ENCODE data around the gene YPEL1. TPM values are rescaled to one million over a fixed set of nuclear protein-coding genes. Genes with fewer than 3 reads are reported as not detected.

The YPEL1 gene
- total RNA-seq, 1 experiment from 2014 or later, result 3.1 TPM

DNA sequence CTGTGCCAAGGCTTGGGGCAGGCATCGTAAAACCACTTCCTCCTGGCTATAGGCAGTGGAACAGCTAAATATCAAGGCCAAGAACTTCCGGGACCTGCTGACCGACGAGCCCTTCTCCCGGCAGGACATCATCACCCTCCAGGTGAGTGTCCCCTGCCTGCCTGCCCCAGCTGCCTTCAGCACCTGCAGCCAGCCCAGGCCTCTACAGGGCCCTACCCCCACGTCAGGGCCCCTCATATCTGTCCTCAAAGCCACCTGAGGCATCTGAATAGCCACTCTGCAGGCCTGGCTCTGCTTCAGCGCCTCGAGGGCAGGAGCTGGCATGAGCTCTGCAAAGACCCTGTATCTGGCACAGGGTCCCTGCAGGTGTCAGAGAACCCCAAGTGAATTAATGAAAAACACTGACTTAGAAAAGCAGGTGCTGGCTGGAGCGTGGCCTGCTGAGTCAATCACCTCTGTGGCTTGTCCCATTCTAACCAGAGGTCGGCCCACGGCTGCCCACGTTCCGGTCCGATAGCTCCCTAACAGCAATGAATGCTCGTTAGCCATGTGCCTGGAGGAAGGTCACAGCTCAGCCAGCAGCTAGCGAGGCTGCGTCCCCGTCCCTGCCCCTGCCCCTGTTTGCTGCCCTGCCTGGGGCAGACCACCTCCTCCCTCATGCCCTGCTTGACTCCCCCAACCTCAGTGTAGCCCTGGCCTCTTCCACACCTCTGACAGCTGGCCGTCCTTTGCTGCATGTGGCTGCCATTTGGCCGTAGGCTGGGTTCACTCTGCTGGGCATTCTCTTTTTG lies 53.0 kb downstream of the YPEL1 start:
- ChIA-PET POLR2A (no interaction called here), RAD21 (ENCODE audit: low non-redundant PET in 1 of 2, low total read pairs in 2 of 2, uncharacterized antibody in 2 of 2, unreplicated experiment in 2 of 2) (no interaction called here), CTCF (no interaction called here)
- no peaks in the 10 kb centered on the region for H3K27me3 ChIP-seq (ENCODE audit: insufficient read depth, low read length)
- H3K36me3 ChIP-seq (ENCODE audit: control insufficient read depth in 1 of 2, insufficient read depth in 2 of 2, low read length in 2 of 2), result peaks cover 7 to 9% of the 10 kb centered on the region in 2 experiments; a peak in 3 of 4 replicates
- H2AFZ ChIP-seq (ENCODE audit: low read depth, low read length, poor library complexity, severe bottlenecking), result no peak overlapping the region
- H3K4me2 ChIP-seq (ENCODE audit: low read length), result no peak overlapping the region
- DNase-seq (ENCODE audit: low read depth, low spot score) (no peak), ATAC-seq (no peak)
- intact Hi-C loops (cut with micrococcal nuclease), result no loop called here
- H3K4me3 ChIP-seq (replicated peaks in 1 of 2; ENCODE audit: low read depth in 1 of 2, low read length in 2 of 2), result no peak overlapping the region
- no peaks in the 10 kb centered on the region for H4K20me1 ChIP-seq (ENCODE audit: insufficient read depth)
- H3K9me2 ChIP-seq (ENCODE audit: insufficient read depth), result no peaks in the 10 kb centered on the region
- peaks cover 0 to 6% of the 10 kb centered on the region in 2 experiments; a peak in 1 of 4 replicates for H3K4me1 ChIP-seq (ENCODE audit: control insufficient read depth in 1 of 2, insufficient read depth in 2 of 2, low read length in 2 of 2)
- TF ChIP-seq FOSL1 (IDR thresholded peaks at IDR 0.05; ENCODE audit: low read depth) (no peak), EZH2 (IDR thresholded peaks at IDR 0.05) (no peak), ZFX (IDR thresholded peaks at IDR 0.05) (no peak), ZNF274 (IDR thresholded peaks at IDR 0.05; ENCODE audit: low read depth, low read length) (no peak), ZBTB33 (IDR thresholded peaks at IDR 0.05; ENCODE audit: extremely low read depth, insufficient replicate concordance, low read length) (no peak), POLR2AphosphoS5 (IDR thresholded peaks at IDR 0.05; ENCODE audit: low read depth, low read length) (no peak), EZH2phosphoT487 (IDR thresholded peaks at IDR 0.05; ENCODE audit: borderline replicate concordance) (no peak), EGR1 (IDR thresholded peaks at IDR 0.05; ENCODE audit: low read depth) (no peak), CBX3 (IDR thresholded peaks at IDR 0.05; ENCODE audit: low read depth) (no peak), SRF (IDR thresholded peaks at IDR 0.05; ENCODE audit: low read depth) (no peak), CEBPB (IDR thresholded peaks at IDR 0.05; ENCODE audit: low read depth) (no peak), ATF3 (IDR thresholded peaks at IDR 0.05) (no peak), ELF1 (IDR thresholded peaks at IDR 0.05; ENCODE audit: borderline replicate concordance, low read depth) (no peak)
- TF ChIP-seq, protein P1, sequence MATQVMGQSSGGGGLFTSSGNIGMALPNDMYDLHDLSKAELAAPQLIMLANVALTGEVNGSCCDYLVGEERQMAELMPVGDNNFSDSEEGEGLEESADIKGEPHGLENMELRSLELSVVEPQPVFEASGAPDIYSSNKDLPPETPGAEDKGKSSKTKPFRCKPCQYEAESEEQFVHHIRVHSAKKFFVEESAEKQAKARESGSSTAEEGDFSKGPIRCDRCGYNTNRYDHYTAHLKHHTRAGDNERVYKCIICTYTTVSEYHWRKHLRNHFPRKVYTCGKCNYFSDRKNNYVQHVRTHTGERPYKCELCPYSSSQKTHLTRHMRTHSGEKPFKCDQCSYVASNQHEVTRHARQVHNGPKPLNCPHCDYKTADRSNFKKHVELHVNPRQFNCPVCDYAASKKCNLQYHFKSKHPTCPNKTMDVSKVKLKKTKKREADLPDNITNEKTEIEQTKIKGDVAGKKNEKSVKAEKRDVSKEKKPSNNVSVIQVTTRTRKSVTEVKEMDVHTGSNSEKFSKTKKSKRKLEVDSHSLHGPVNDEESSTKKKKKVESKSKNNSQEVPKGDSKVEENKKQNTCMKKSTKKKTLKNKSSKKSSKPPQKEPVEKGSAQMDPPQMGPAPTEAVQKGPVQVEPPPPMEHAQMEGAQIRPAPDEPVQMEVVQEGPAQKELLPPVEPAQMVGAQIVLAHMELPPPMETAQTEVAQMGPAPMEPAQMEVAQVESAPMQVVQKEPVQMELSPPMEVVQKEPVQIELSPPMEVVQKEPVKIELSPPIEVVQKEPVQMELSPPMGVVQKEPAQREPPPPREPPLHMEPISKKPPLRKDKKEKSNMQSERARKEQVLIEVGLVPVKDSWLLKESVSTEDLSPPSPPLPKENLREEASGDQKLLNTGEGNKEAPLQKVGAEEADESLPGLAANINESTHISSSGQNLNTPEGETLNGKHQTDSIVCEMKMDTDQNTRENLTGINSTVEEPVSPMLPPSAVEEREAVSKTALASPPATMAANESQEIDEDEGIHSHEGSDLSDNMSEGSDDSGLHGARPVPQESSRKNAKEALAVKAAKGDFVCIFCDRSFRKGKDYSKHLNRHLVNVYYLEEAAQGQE (IDR thresholded peaks at IDR 0.05; ENCODE audit: low read depth), result no peak
- BruUV-seq (replicated peaks), result no TSS peak
- no peaks in the 10 kb centered on the region for H3K9me3 ChIP-seq (ENCODE audit: control insufficient read depth in 1 of 2, insufficient read depth in 1 of 2, low read depth in 1 of 2, low read length in 2 of 2)
- no peaks in the 10 kb centered on the region for H3K79me2 ChIP-seq (ENCODE audit: insufficient read depth, low read length)
- H3K9ac ChIP-seq (ENCODE audit: low read length), result no peak overlapping the region
- H3K27ac ChIP-seq (ENCODE audit: low read depth, low read length), result no peak overlapping the region
